Hematopoietic multipotent progenitor cell treated with erythropoietin and hydrocortisone succinate and interleukin-3 and kit ligand, for 15 days (in vitro differentiated cells): ENCODE data around the gene AACS.
"Not testable (repeated sequence)": the region's sequence is repeated elsewhere in the genome, so short reads cannot be mapped to it uniquely, and the experiment has no call there.

Source experiments
- DNase-seq: peaks from one replicate; pipeline ENCODE4 v3.0.0-alpha.2; 2015; ENCODE audit warnings: low spot score

AACS gene

GRCh38 chr12:125092108-125092871 is 27.1 kb downstream of the AACS start:
- no peak for DNase-seq

GRCh38 chr12:125092872-125093680 is 27.8 kb downstream of the AACS start:
- DNase-seq = no peak

GRCh38 chr12:125093681-125094330 is 28.6 kb downstream of the AACS start:
- DNase-seq = no peak

- no peak for DNase-seq
Measured at GRCh38 chr12:125096894-125097293, 31.7 kb downstream of the AACS start.

GRCh38 chr12:125097427-125097826 is 32.2 kb downstream of the AACS start:
- no peak for DNase-seq

GRCh38 chr12:125098676-125099408 is 33.6 kb downstream of the AACS start:
- no peak for DNase-seq

GRCh38 chr12:125099409-125099782 is 34.2 kb downstream of the AACS start:
- no peak for DNase-seq

- DNase-seq = no peak
Measured at GRCh38 chr12:125100551-125101434, 35.6 kb downstream of the AACS start.

GRCh38 chr12:125104982-125105381 is 39.7 kb downstream of the AACS start:
- DNase-seq = peak; percentile 15

- no peak for DNase-seq
Measured at GRCh38 chr12:125105600-125105999, 40.4 kb downstream of the AACS start.

- no peak for DNase-seq
Measured at GRCh38 chr12:125110641-125111360, 45.6 kb downstream of the AACS start.

GRCh38 chr12:125111403-125111802 is 46.2 kb downstream of the AACS start:
- no peak for DNase-seq

GRCh38 chr12:125112614-125113013 is 47.4 kb downstream of the AACS start:
- not testable (repeated sequence) for DNase-seq

- DNase-seq = no peak
Measured at GRCh38 chr12:125113263-125113662, 48.0 kb downstream of the AACS start.

GRCh38 chr12:125113789-125114188 is 48.6 kb downstream of the AACS start:
- DNase-seq = no peak

GRCh38 chr12:125114365-125115141 is 49.3 kb downstream of the AACS start:
- no peak for DNase-seq

GRCh38 chr12:125120566-125120965 is 55.3 kb downstream of the AACS start:
- no peak for DNase-seq

- DNase-seq = no peak
Measured at GRCh38 chr12:125121106-125121505, 55.9 kb downstream of the AACS start.

- no peak for DNase-seq
Measured at GRCh38 chr12:125122668-125123067, 57.4 kb downstream of the AACS start.
